GM21825 (cell line): ENCODE results near the gene ADGRV1.
"Not testable (repeated sequence)": the region's sequence is repeated elsewhere in the genome, so short reads cannot be mapped to it uniquely, and the experiment has no call there.

Experiments
- ATAC-seq: cut with Tn5 transposase; IDR thresholded peaks from one replicate; pipeline ENCODE4 v1.9.1; 2021; ENCODE audit warnings: mild to moderate bottlenecking, moderate library complexity; ENCODE audit not compliant: unreplicated experiment

Gene ADGRV1

DNA sequence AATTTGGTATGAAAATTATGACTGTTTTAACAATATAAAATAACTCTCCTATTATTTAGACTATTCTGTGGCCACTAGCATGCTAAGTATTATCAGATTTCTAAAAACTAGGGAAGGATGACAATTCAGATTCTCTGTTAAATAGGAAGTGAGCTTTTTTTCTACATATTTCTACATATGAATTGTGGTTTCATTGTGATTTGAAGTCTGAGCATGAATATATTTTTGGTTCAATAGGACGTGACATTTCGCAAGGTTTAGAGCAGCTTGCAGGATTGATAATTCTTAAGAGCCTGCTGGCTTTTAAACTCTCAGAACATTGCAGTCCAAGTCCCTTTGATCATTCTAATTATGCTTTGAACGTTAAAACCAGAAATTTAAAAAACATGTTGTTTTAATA lies 82.9 kb downstream of the ADGRV1 start:
- ATAC-seq, result no peak

DNA sequence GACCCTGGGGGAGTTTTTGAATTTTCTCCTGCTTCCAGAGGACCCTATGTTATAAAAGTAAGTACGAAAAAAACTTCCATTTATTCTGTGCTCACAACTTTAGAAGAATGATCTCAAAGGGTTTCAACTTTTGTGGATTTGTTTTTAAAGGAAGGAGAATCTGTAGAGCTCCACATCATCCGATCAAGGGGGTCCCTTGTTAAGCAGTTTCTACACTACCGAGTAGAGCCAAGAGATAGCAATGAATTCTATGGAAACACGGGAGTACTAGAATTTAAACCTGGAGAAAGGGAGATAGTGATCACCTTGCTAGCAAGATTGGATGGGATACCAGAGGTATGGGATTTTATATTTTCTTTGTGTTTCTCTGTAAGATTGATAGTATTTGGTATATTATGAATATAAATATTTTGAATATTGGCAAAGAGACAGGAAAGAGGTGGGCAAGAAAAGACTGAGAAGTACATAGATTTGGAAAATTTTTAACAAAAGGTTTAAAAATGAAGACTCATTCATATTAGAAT lies 84.2 kb downstream of the ADGRV1 start:
- ATAC-seq, result no peak

DNA sequence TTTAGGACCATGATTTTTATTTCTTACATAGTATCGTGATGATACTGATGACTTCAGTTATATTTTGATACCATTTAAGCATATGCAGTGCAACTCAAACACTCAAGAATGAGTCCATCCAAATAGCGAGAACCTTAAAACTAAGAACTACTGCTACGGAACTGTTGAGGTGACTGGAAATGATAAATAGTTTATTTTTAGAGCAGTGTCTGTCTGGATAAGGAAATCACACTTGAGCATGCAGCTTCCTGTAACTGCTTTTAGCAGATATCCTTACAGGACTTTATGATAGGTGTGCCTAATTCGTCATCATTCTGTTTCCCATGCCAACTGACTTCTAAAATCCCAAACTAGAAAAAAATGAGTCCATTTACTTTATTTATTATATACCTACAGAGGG lies 85.5 kb downstream of the ADGRV1 start:
- no peak for ATAC-seq

DNA sequence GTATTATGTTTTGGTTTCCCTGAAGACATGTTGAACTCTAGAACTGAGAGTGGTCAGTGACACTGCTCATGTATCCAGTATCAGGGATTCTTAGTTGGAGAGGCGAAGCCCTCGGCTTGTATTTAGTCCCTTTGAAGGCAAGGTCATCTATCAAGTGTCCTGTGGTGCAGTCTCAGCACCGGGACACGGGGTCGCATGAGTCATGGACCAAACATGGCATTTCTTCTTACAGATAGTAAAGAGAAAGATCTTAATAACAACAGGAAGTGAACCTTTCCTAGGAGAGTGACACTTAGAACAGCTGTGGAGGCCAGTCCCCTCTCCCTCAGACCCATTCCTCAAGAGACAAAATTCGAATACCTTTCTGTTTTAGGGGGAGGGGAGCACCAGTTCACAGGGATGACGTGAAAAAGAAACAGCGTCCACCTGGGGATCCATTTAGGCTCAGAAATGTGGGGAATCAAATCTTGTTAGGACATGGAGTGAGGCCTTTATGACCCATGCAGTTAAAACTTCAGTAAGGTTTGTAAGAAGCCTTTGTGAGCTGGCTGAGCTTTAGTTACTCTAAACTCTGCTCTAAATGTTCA lies 86.5 kb downstream of the ADGRV1 start:
- ATAC-seq, result no peak

DNA sequence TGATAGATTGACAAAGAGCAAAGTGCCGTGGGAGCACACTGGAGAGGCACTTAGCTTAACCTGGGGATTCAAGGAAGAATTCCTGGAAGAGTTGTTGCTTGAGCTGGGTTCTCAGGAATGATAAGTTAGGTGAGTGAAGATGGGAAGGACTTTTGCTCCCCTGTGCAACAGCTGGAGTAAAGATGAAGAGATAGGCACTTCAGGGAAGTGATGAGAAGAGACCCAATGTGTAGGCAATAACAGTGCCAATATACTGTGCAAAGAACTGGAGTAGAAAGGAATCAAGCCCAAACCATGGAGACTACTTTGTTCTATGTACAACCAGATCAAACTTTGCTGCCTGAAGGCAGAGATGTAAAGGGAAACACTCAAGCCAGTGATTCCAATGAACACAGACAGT lies 92.2 kb downstream of the ADGRV1 start:
- ATAC-seq, result no peak

DNA sequence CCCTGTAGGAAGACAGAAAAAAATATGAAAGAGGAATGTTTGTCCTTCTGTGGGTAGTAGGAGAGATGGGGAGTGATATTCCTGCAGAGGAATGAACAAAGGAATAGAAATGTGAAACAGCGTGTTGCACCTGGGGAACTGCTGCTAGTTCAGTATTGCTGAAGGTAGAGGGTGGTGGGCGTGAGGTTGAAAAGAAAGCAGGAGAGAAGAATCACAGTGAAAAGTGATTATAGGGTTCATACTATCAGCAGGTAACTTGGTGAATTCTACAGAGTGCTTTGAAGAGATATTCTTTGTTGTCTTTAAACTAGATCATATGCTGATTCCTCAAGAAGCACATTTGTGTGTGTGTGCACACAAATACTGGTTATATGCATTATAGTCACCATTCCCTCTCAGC lies 95.6 kb downstream of the ADGRV1 start:
- ATAC-seq, result no peak

DNA sequence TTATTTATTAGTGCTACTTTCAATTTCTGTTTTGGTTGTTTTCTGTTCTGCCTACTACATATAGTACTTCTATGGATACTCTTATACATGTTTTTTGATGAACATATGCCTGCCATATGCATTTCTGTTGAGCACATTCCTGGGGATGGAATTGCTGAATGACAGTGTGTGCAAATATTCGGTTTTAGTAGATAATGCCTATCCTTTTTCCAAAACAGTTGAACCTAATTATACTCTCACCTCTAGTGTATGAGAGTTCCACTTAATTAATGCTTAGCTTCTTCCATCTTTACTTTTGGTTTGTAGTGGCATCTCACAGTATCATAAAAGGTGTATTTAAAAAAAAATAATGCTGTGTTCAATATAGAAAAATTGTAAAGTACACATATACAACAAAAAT lies 96.8 kb downstream of the ADGRV1 start:
- ATAC-seq, result no peak

DNA sequence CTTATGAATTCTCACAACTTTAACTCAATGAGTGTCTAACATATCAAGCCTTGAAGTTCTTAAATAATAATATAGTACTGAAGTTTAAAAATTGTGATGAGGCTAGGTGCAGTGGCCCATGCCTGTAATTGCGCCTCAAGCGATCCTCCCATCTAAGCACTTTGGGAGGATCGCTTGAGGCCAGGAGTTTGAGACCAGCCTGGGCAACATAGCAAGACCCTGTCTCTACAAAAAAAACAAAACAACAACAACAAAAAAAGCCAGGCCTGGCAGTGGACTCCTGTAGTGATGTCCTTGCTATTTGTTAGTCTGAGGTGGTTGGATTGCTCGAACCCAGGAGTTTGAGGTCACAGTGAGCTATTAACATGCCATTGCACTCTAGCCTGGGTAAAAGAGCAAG lies 98.4 kb downstream of the ADGRV1 start:
- ATAC-seq, result no peak

DNA sequence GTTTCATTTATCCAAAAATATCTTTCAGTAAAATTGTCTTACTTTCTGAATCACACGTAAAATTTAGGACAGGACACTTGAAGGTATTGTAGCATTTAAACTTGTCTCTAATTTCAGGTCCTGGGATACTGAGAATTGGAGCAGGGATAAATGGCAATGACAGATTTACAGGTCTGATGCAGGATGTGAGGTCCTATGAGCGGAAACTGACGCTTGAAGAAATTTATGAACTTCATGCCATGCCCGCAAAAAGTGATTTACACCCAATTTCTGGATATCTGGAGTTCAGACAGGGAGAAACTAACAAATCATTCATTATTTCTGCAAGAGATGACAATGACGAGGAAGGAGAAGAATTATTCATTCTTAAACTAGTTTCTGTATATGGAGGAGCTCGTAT lies 99.2 kb downstream of the ADGRV1 start:
- ATAC-seq, result no peak

DNA sequence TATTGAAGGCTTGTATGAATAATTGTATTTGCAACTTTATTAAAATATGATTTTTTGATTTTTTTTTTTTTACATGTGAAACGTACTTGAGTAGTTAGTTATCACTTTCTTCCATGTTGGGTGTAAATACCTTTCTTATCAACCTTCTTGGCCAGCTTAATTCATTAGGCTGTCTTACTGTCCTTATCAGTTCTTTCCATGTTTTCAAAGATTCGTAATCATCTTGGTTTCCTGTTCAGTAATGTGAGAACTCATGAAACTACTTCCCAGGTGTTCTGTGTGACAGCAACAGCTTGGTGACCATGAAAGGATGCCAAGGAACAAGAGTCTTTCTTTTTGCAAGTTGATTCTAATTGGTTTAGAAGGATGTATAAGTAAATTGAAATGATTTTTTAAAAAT lies 100.0 kb downstream of the ADGRV1 start:
- no peak for ATAC-seq

DNA sequence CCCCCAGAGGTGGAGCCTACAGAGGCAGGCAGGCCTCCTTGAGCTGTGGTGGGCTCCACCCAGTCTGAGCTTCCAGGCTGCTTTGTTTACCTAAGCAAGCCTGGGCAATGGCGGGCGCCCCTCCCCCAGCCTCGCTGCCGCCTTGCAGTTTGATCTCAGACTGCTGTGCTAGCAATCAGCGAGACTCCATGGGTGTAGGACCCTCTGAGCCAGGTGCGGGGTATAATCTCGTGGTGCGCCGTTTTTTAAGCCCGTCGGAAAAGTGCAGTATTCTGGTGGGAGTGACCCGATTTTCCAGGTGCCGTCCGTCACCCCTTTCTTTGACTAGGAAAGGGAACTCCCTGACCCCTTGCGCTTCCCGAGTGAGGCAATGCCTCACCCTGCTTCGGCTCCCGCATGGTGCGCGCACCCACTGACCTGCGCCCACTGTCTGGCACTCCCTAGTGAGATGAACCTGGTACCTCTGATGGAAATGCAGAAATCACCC lies 109.5 kb downstream of the ADGRV1 start:
- ATAC-seq, result not testable (repeated sequence)

DNA sequence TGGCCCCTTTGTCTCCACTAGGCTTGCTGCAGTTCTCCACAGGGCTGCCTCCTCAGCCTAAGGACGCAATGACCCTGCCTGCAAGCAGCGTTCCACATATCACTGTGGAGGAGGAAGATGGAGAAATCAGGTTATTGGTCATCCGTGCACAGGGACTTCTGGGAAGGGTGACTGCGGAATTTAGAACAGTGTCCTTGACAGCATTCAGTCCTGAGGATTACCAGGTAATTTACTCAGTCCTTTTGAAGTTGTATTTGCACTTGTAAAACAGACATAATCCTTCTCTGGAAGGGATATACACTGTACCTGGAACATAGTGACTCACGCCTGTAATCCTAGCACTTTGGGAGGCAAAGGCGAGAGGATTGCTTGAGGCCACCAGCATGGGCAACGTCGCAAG lies 116.6 kb downstream of the ADGRV1 start:
- ATAC-seq, result no peak

DNA sequence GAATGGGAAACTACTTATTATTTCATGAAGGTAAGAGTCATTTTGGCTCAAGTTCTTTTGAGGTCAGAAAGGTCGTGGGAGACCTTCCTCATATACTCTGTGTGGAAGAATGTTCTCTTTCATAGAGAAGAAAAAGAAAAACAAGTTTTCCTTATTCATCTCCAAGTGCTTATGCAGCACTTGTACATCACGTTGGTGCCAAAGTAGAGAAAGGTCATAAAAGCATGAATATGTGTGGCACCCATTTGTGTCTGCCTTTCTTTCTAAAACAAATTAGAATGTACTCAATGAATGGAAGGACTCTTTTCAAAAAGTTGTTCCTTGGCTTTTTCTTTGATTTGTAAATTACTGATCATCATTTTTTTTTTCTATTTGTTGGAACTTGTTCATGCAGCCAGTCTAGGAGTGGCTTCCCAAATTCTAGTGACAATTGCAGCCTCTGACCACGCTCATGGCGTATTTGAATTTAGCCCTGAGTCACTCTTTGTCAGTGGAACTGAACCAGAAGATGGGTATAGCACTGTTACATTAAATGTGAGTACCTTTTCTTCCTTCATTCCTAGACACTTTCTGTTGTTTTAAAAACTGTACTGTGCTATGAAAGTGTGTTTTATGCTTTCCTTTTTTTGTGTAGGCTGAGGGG lies 122.4 kb downstream of the ADGRV1 start:
- ATAC-seq, result no peak

DNA sequence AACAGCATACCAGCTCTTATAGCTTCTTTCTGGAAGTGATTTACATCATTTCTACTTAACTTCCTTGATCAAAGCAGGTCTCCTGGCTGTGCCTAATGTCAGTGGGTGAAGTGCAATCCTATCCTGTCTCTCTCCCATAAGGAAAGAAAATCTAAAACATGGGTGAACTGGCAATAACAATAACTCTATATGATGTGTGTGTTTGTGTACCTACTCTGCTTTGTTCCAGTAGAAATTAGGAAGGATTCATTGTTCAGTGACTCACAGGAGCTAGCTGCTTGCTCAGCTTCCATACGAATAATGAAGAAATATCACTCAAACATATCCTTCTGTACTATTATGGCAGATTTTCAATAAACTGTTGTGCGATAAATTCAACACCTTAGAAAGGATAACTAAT lies 123.7 kb downstream of the ADGRV1 start:
- no peak for ATAC-seq

DNA sequence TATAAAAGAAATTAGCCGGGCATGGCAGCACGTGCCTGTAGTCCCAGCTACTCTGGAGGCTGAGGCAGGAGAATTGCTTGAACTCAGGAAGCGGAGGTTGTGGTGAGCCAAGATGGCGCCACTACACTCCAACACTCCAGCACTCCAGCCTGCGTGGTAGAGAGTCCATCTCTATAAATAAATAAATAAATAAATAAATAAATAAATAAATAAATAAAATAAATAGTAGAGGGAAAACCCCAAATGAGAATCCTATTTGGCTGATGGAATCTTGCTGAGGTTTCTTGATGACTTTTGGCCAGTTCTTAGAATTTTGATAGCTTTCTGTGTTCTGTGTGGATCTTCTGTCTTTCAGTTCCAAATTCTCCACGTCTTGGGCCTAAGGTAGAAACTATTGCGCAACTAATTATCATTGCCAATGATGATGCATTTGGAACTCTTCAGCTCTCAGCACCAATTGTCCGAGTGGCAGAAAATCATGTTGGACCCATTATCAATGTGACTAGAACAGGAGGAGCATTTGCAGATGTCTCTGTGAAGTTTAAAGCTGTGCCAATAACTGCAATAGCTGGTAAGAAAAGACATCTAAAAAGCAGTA lies 126.9 kb downstream of the ADGRV1 start:
- no peak for ATAC-seq

DNA sequence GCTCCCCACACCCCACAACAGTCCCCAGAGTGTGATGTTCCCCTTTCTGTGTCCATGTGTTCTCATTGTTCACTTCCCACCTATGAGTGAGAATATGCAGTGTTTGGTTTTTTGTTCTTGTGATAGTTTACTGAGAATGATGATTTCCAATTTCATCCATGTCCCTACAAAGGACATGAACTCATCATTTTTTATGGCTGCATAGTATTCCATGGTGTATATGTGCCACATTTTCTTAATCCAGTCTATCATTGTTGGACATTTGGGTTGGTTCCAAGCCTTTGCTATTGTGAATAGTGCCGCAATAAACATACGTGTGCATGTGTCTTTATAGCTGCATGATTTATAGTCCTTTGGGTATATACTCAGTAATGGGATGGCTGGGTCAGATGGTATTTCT lies 127.8 kb downstream of the ADGRV1 start:
- ATAC-seq, result not testable (repeated sequence)

DNA sequence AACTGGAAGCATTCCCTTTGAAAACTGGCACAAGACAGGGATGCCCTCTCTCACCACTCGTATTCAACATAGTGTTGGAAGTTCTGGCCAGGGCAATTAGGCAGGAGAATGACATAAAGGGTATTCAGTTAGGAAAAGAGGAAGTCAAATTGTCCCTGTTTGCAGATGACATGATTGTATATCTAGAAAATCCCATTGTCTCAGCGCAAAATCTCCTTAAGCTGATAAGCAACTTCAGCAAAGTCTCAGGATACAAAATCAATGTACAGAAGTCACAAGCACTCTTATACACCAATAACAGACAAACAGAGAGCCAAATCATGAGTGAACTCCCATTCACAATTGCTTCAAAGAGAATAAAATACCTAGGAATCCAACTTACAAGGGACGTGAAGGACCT lies 128.9 kb downstream of the ADGRV1 start:
- ATAC-seq, result not testable (repeated sequence)

DNA sequence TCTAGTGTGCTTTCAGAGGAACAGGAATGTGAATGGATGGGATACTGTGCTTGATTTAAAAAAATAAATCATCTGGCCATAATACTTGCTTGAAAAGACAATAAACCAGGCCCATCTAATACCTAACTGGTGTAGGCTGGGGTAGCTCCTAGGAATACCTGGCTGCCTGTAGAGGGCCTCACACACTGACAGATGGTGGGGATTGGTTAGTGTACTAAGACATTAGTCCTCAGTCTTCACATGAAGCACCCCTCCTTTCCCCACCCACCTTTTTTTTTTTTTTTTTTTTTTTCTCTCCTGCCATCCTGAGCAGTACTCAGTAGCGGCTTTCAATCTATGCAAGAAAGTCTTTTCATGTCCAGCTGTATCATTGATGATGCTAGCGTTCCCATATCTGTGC lies 130.5 kb downstream of the ADGRV1 start:
- ATAC-seq, result no peak

DNA sequence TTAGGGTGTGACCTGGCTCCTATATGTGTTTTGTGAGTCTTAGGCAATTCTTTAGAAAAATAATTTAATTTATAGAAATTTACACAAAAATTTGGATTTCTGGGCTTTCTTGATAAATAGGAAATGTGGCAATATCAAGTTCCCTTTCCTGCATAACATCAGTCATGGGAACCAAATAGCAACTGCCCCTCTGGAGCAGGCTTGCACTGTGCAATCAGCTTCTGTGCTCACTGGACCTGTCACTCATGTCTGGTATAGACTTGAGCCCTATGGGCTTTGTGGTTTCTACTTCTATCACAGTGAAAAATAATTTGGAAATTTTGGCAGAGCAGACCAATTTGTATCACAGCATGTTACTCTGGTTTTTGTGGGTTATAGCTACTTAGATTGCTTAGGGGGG lies 131.7 kb downstream of the ADGRV1 start:
- no peak for ATAC-seq

DNA sequence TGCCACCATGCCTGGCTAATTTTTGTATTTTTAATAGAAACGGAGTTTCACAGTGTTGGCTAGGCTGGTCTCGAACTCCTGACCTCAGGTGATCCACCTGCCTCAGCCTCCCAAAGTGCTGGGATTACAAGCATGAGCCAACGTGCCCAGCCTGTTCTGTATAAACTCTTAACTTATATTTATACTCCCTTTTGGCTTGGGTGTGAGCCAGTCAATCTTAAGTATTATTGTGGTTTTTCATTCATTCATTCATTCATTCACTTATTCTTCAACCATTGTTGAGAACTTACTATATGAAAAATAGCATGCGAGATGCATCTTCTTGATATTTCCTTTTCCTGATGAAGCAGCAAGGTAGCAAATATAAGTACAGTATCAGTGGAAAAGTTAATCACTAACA lies 132.9 kb downstream of the ADGRV1 start:
- ATAC-seq, result no peak

DNA sequence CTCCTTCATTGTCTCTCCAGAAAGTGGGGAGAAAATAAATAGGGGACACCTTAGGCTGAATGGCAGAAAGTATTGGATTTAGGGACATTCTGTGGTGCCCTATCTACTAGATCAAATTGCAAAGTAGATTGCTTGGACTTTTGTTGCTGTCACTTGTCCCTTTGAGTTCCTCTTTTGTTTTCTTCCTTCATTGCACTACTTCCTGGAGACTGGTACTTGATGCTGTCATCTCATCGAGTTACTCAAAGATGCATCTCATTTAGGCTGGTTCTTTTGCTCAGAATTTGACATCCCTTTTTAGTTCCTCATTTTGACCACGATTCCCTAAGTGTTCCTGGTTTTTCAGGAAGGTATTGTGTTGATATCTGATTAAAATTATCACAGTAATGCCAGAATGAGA lies 137.6 kb downstream of the ADGRV1 start:
- ATAC-seq, result no peak

DNA sequence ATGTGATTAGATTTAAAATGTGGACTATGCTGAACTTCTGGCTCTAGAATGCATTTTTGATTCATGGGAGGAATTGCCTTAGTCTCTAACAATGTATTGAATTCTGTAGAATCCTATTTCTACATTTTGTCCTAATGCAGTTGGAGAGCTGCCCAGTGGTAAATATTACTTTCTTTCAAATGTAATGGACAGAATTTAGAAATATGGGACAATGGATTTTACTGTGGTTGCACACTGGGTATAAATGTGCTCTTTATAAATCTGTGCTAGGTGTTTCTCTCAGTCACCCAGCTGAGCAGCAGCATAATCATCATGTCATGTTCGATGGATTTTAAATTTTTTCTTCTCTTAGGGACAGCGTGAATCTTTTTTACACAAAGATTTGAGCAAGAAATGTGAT lies 141.7 kb downstream of the ADGRV1 start:
- no peak for ATAC-seq
